A673 (cell line): ENCODE measurements around the gene ZNF768. TPM values are rescaled to one million over a fixed set of nuclear protein-coding genes. Genes with fewer than 3 reads are reported as not detected.

Source experiments
- BruUV-seq: library from RNA; stranded (reverse); fragments of 400-500 nt; replicated peaks from 2 replicates; lab custom pipeline; 2021; lab: Mats Ljungman, UMichigan
- CTCF ChIA-PET: fragments of 300-600 bp; sonication (Branson Sonifier 250); formaldehyde crosslinking; loops from one replicate; lab custom pipeline; 2022; ENCODE audit warnings: antibody characterized with exemption; lab: Charles Lee
- POLR2A ChIA-PET: fragments of 300-600 bp; sonication (Branson Sonifier 250); formaldehyde crosslinking; loops from one replicate; lab custom pipeline; 2022; ENCODE audit warnings: antibody characterized with exemption; ENCODE audit not compliant: low non-redundant PET; lab: Charles Lee
- DNase-seq: peaks from one replicate; pipeline ENCODE4 v3.0.0-alpha.2; 2015; ENCODE audit warnings: low spot score
- H3K27ac ChIP-seq: fragments of 200-600 bp; sonication (generic); 2 replicates; pipeline ENCODE4 v1.5.1; 2016; ENCODE audit warnings: mixed run types, low read depth, mild to moderate bottlenecking, mixed read lengths, antibody characterized with exemption, low read length; ENCODE audit not compliant: poor library complexity, severe bottlenecking
- H3K27me3 ChIP-seq: fragments of 200-600 bp; sonication (generic); replicated peaks from 2 replicates; pipeline ENCODE4 v1.6.1; 2017; ENCODE audit warnings: mixed run types, low read depth, mild to moderate bottlenecking, mixed read lengths, antibody characterized with exemption, low read length; ENCODE audit not compliant: insufficient read depth, poor library complexity
- H3K36me3 ChIP-seq: fragments of 200-600 bp; sonication (generic); 2 replicates; pipeline ENCODE4 v1.6.1; 2016; ENCODE audit warnings: mixed run types, mild to moderate bottlenecking, mixed read lengths, antibody characterized with exemption, low read length; ENCODE audit not compliant: insufficient read depth, poor library complexity, severe bottlenecking
- H3K4me1 ChIP-seq: fragments of 200-600 bp; sonication (generic); 2 replicates; pipeline ENCODE4 v1.6.1; 2017; ENCODE audit warnings: mixed run types, mild to moderate bottlenecking, mixed read lengths, antibody characterized with exemption, low read length; ENCODE audit not compliant: insufficient read depth, poor library complexity, severe bottlenecking
- H3K4me3 ChIP-seq: fragments of 200-600 bp; sonication (generic); 2 replicates; pipeline ENCODE4 v1.5.1; 2016; ENCODE audit warnings: low read depth, mixed run types, mild to moderate bottlenecking, mixed read lengths, low read length; ENCODE audit not compliant: poor library complexity, severe bottlenecking
- H3K9me3 ChIP-seq: fragments of 200-600 bp; sonication (generic); 2 replicates; pipeline ENCODE4 v1.6.1; 2016; ENCODE audit warnings: mixed run types, low read depth, mild to moderate bottlenecking, mixed read lengths, antibody characterized with exemption, low read length; ENCODE audit not compliant: poor library complexity, severe bottlenecking
- CTCF ChIP-seq: fragments of 300-800, 200-600 bp; sonication (generic); conservative IDR thresholded peaks from 2 replicates; pipeline ENCODE4 v1.5.1; 2017; ENCODE audit warnings: low read depth, mild to moderate bottlenecking, antibody characterized with exemption, low read length, moderate library complexity, mixed read lengths
- EZH2 ChIP-seq: fragments of 200-600 bp; sonication (generic); IDR thresholded peaks from 2 replicates; pipeline ENCODE4 v1.6.1; 2017; ENCODE audit warnings: borderline replicate concordance, low read depth, mild to moderate bottlenecking, mixed read lengths, antibody characterized with exemption, low read length; ENCODE audit not compliant: poor library complexity, severe bottlenecking
- intact Hi-C: fragments of 100-400 bp; cut with micrococcal nuclease; formaldehyde crosslinking; loops from one replicate; pipeline ENCODE4 v1.10.0; 2022; ENCODE audit not compliant: unreplicated experiment
- total RNA-seq: library from RNA; stranded (reverse); gene quantifications from 2 replicates; pipeline ENCODE4 v1.2.3, GENCODE V29; 2021

Gene ZNF768
- total RNA-seq, 1 experiment from 2014 or later, result 32.7 TPM

- no peak for DNase-seq
- Histone ChIP-seq H3K4me3 (no peak overlapping the region), H3K36me3 (no peaks in the 10 kb centered on the region), H3K27ac (no peak overlapping the region), H3K9me3 (no peaks in the 10 kb centered on the region), H3K27me3 (no peaks in the 10 kb centered on the region), H3K4me1 (no peaks in the 10 kb centered on the region)
- TF ChIP-seq EZH2 (no peak), CTCF (no peak)
- intact Hi-C loops, result no loop called here
- BruUV-seq, result no TSS peak
- CTCF ChIA-PET, result no interaction called here
- POLR2A ChIA-PET, result no interaction called here
Observed at GRCh38 chr16:30488764-30489605, 37.4 kb downstream of the ZNF768 start.

GRCh38 chr16:30485818-30486436 lies 40.4 kb downstream of the ZNF768 start:
- CTCF ChIA-PET, result no interaction called here
- no peaks in the 10 kb centered on the region for H3K9me3 ChIP-seq
- H3K4me1 ChIP-seq, result no peaks in the 10 kb centered on the region
- POLR2A ChIA-PET, result no interaction called here
- intact Hi-C loops, result no loop called here
- BruUV-seq, result no TSS peak
- H3K36me3 ChIP-seq, result no peaks in the 10 kb centered on the region
- no peak overlapping the region for H3K27ac ChIP-seq
- no peak for TF ChIP-seq CTCF
- TF ChIP-seq EZH2, result no peak
- H3K27me3 ChIP-seq, result no peaks in the 10 kb centered on the region
- DNase-seq, result no peak
- H3K4me3 ChIP-seq, result no peak overlapping the region

- H3K4me1 ChIP-seq, result no peaks in the 10 kb centered on the region
- no peaks in the 10 kb centered on the region for H3K36me3 ChIP-seq
- no peak for DNase-seq
- no TSS peak for BruUV-seq
- no peak overlapping the region for H3K27ac ChIP-seq
- TF ChIP-seq CTCF (no peak), EZH2 (no peak)
- intact Hi-C loops, result no loop called here
- CTCF ChIA-PET, result no interaction called here
- H3K27me3 ChIP-seq, result no peaks in the 10 kb centered on the region
- no peak overlapping the region for H3K4me3 ChIP-seq
- no peaks in the 10 kb centered on the region for H3K9me3 ChIP-seq
- POLR2A ChIA-PET, result no interaction called here
Observed at GRCh38 chr16:30484887-30485286, 41.5 kb downstream of the ZNF768 start.
